Fibroblast of villous mesenchyme (primary cell): Measurements from ENCODE around the gene RBM5. TPM values are rescaled to one million over a fixed set of nuclear protein-coding genes. Genes with fewer than 3 reads are reported as not detected.
A peak's percentile ranks its signal among the peaks of the same experiment; 100 is the strongest.

Experiments used
- DNase-seq: peaks from one replicate; pipeline ENCODE4 v3.0.0-alpha.2; 2010; ENCODE audit warnings: low read depth
- H3K4me3 ChIP-seq: 2 replicates; pipeline ENCODE4 v1.5.1; 2011; ENCODE audit warnings: low read depth, mild to moderate bottlenecking, low read length
- CTCF ChIP-seq: IDR thresholded peaks from 2 replicates; pipeline ENCODE4 v1.5.1; 2012; ENCODE audit warnings: low read depth, mild to moderate bottlenecking, low read length; ENCODE audit not compliant: insufficient read depth
- total RNA-seq: library from RNA; depleted of rRNA; stranded (reverse); fragments of >200 nt; gene quantifications from 2 replicates; pipeline ENCODE4 v1.2.3, GENCODE V29; 2012

The RBM5 gene
- total RNA-seq, 1 donor = 192 TPM

DNA sequence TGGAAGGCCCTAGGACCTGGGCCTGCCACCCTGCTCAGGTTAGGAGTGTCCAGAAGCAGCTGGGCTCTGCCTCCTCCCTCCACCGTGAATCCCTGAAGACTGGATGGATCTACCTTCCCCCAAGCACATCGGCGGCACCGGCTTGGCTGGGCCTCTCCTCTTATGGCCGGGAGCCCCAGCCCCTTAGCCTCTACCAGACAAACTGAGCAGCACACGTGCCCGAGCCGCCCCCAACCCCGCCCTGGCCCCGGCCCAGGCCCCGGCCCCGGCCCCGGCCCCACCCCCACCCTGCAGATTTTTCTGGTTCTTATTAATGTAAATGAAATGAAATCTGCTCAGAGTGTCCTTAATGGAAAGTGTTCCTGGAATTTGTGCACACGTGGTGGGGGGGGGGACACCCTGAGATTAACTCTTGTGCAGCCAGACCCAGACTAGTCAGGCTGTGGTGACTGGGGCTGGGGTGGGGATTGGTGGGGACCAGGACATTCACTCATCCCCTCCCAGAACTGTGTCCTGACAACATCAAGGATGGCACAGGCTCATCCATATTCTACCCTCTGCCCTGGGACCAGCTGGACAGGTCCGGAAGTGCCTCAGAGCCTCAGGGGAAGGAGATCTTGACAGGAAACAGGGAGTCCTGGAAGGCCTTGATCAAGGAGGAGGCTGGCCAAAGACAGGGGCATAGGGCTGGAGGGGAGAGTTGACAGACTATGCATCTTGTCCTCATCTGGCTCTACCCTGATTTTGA, 35.5 kb downstream of the RBM5 start:
- TF ChIP-seq CTCF = no peak
- no peak overlapping the region for H3K4me3 ChIP-seq
- DNase-seq = no peak

GRCh38 chr3:50124800-50125178, 36.1 kb downstream of the RBM5 start:
- DNase-seq = no peak
- no peak for TF ChIP-seq CTCF

GRCh38 chr3:50125541-50126286, 37.0 kb downstream of the RBM5 start:
- H3K4me3 ChIP-seq = no peak overlapping the region
- no peak for DNase-seq
- TF ChIP-seq CTCF = no peak

More at GRCh38 chr3:50124800-50125178, 36.1 kb downstream of the RBM5 start:
- no peak overlapping the region for H3K4me3 ChIP-seq

DNA sequence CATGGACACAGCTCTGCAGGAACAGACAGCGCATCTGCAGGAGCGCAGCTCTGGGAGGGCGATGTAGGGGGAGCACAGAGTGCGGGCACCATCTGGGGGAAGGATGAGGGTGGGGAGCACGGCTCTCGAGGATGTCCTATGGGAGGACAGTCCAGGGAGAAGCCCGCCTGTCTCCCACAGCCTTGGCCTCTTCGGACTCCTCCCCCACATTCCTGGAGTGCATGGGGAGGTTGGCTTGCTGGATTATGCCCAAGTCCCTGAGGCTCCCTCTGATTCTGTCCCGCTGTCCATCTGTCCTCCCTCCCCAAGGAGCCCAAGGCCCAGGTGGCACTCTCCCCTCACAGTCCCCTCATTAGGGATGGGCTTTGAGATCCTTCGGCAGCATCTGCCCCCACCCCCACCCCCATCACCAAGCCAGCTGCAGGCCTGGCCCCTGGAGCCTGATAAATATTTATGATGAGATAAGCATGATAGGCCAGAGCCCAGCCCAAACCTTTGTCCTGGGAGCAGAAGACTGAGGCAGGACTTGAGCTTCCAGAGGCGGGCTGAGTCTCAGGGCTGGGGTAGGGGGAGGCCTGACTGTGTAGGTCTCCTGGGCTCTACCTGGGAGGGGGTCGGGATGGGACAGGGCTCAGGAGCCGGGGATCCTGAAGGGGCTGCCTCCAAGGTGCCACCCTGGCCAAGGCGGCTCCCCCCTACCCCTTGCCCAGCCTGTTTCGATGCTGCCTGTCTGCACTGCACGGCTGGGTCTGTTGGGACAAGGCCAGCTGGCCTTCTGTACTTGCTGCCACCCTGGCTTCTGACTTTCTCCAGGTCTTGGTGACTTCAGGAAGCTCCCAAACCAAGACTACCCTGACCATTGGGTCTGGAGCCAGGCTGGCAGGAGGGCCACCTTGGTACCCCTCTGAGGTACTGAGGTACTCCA, 37.8 kb downstream of the RBM5 start:
- no peak for TF ChIP-seq CTCF
- DNase-seq = peak; percentile 55
- no peak overlapping the region for H3K4me3 ChIP-seq

DNA sequence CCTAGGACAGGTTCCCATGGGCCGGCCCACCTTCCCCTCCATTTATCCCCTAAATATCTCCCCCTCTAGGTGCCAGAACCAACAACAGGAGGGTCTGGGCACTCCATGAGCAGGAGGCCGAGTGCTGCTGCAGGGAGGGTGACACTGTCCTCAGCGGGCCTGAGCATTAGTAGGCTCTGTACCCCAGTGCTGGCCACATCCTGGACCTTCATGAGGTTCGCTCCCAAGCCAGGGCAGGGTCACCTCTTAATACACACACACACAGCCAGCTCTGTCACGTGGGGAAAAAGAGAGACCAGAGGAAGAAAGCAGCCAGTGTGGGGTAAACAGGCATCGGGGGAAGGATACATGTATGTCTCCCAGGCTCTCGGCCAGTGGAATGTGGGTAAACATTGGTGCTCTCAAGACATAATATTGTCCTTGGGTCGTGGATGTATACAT, 38.6 kb downstream of the RBM5 start:
- TF ChIP-seq CTCF = no peak
- H3K4me3 ChIP-seq = no peak overlapping the region
- DNase-seq = no peak

DNA sequence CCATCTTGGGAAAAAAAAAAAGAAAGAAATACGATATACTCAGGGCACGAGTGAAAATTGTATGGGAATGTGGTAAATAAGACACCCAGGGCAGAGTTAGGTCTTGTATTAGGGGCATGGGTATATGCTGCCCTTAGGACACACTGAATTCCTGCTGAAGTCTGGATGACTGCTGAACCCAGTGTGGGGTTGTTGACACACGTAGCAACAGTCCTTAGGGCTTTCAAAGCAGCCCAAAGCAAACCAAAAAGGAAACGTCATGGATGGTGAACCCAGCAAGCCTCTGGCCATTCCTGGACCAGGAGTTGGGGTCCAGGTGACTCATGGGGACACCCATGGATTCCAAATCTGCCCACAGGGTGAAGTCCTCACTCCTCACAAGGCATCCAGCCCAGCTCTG, 39.3 kb downstream of the RBM5 start:
- DNase-seq = no peak
- no peak overlapping the region for H3K4me3 ChIP-seq
- no peak for TF ChIP-seq CTCF
